T-helper 1 cell (primary cell): ENCODE data around the gene NFATC3.

ENCODE experiments used
- DNase-seq, 5 donors: peaks; one replicate each; pipeline ENCODE4 v3.0.0-alpha.2; 2012 to 2020
- total RNA-seq, 4 donors: gene quantifications; one replicate each; lab custom pipeline; 2026; lab: John Stamatoyannopoulos, UW

The NFATC3 gene
- total RNA-seq, result 163 to 215 (median 186) reads per million in 4 donors

GRCh38 chr16:68085259-68086071, at the start of gene NFATC3:
Gene NFATC3, plus strand, starts transcription at chr16:68085370. Its CDS starts 312 bp downstream, at chr16:68085682.
- DNase-seq, result peak; percentile 99 to 100 (median 99)

DNA sequence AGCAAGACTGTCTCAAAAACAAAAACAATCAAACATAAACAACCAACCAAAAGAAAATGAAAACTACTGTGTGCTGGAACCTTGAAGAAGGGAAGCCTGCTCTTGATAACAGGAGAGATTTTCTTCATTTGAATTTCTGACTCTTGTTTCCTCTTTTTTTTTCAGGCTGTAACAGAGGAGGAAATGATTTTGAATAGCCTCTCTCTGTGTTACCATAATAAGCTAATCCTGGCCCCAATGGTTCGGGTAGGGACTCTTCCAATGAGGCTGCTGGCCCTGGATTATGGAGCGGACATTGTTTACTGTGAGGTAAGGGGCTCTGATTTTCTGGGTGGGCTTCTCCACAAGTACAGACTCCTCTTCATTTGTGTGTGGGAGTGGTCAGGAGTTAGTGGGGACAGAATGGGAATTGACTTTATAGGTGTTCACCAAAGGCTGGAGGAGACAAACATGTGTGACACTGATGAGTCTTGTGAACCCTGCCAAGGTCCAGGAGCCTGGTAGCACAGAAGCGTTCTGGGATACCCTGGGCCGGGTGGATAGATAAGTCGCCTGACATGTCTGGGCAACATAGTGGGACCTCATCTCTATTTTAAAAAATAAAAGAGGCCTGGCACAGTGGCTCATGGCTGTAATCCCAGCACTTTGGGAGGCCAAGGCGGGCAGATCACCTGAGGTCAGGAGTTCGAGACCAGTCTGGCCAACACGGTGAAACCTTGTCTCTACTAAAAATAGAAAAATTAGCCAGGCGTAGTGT, 47.2 kb upstream of the NFATC3 start:
- DNase-seq, result no peak

DNA sequence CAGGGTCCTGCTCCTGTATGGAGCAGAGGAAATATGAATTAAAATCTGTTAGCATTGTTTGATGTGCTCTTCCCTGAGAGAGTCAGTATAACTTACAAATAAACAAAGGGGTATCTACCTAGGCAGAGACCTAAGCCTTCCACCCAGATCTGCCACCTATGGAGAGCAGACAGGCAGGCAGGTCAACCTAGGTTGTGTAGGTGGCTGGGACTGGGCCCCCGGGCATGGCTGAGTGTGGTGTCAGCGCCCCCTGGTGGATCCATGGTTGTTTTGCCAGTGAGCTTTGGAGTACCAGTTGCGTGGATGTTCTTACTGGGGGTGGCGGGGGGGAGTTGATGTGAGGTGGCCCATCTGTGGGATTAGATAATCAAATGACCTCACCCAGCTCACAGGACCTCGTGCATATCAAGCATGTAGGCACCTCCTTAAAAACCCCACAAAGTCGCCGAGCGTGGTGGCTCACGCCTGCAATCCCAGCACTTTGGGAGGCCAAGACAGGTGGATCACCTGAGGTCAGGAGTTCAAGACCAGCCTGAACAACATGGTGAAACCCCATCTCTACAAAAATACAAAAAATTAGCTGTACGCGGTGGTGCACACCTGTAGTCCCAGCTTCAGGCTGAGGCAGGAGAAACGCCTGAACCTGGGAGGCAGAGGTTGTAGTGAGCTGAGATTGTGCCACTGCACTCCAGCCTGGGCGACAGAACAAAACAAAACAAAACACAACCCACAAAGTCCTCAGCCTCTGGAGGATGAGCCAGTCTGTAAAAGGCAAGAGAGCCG, 44.5 kb upstream of the NFATC3 start:
- peak; percentile 71 to 86 (median 82) for DNase-seq

- DNase-seq, result no peak
Observed at GRCh38 chr16:68041783-68042182, 43.4 kb upstream of the NFATC3 start.

DNA sequence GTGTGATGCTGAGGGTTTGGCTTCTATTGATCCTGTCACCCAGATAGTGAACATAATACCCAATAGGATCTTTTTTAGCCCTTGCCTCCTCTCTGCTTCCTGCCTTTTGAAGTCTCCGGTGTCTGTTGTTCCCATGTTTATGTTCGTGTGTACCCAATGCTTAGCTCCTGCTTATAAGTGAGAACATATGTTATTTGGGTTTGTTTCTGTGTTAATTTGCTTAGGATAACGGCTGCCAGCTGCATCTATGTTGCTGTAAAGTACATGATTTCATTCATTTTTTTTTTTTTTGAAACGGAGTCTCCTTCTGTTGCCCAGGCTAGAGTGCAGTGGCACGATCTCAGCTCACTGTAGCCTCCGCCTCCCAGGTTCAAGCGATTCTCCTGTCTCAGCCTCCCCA, 39.1 kb upstream of the NFATC3 start:
- no peak for DNase-seq

GRCh38 chr16:68047987-68048386, 37.2 kb upstream of the NFATC3 start:
- no peak for DNase-seq

DNA sequence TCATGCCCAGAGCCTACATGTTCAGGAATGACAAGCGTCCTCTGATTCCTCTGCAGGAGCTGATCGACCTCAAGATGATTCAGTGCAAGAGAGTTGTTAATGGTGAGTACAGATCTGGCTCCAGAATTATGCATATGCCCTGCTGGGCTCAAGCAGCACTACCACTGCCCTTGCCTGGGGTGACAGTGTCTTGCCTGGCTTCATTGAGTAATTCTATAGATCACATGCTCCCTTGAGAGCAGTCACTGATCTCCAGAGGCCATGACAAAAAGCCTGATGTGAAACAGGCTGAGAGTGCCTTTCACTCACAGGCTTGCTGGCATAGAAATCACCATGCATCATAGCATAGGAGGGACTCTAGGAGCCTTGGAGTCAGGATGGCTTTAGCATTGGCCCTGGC, 35.7 kb upstream of the NFATC3 start:
- no peak for DNase-seq

DNA sequence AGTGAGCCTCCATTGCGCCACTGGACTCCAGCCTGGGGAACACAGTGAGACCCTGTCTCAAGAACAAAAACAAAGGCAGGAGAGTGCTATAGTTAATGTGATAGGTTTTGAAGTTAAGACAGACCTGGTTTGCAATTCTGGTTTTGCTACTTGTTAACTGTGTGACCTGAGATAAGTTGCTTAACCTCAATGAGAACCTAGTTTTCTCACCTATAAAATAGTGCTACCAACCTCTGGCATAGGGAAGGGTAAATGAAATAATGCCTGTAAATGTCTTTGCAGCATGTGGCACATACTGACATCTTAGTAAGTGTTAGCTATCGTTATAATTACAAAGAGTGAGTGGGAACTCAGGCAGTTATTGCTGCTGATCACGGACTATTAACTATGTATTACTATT, 29.8 kb upstream of the NFATC3 start:
- DNase-seq, result no peak

GRCh38 chr16:68059804-68060203, 25.4 kb upstream of the NFATC3 start:
- DNase-seq, result no peak

- DNase-seq, result no peak
Observed at GRCh38 chr16:68061396-68061795, 23.8 kb upstream of the NFATC3 start.

DNA sequence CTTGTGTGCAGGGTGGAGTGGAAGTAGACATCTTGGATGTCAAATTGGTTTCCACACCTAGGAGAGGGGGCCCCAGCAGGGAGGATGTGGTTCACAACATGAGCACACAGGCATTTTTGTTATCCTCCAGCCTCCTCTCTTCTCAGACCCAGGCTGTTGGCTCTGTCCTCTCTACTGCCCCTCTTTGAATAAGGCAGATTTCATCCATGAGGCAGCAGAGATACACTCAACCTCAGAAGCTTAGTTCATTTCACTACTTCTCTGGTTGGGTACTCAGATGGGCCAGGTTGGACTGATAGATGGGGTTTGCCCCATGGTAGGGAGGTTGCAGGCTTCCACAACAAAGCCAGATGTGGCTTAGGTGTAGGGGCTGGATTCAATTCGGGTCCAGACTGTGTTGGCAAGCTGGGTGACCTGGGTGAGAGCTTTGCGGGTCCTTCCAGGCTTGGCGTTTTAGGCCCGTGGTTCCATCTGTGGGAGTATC, 22.2 kb upstream of the NFATC3 start:
- peak in 2 of 5 donors; percentile 10 to 76 for DNase-seq

DNA sequence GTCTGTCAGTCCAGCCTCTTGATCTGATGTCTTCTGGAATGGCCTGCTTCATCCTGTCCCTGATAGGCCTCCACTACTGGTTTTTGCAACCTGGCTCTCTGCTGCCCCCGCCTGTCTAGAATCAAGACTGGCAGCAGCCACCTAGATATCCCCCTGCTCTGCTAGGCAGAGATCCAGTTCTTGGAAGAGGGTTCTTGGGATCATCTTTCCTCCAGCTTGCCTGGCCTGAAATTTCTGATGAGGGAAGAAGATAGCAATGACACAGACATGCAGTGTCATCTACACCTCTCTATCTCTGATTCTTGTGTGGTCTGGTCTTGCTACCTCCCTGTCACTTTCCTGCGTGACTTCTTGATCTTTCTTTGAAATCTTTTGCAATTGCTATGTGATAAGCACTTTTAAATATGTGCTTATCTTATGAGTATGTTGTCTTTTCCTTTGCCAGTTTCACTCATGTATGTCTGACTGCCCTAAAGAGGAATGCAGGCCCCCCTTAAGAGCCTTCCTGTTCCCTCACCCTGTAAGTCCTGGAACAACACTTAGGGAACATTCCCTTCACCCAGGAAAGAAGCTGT, 20.3 kb upstream of the NFATC3 start:
- DNase-seq, result peak; percentile 29 to 80 (median 50)

DNA sequence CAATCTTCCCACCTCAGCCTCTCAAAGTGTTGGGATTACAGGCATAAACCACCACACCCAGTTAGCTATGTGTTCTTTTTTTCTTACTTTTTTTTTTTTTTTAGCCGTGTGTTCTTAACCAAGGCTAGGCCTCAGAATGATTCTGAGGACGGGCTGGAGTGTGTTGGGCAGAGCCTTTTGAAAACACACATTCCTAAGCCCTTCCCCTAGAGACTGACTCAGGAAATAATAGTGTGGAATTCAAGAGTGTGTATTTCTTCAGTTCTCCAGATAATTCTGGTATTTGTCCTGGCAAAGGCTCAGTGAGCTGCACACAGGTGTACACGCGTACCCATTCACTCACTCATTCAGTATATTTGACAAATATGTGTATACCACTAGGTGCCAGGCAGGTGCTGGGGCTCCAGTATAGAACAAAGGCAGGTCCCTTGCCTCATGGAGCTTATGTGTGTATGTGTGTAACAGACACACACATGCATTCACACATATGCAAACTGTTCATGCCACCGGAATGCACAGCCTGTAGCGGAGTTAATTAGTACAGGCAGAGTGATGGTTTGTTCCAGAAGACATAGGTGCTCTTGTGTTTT, 19.4 kb upstream of the NFATC3 start:
- DNase-seq, result no peak

- no peak for DNase-seq
Observed at GRCh38 chr16:68066763-68067162, 18.4 kb upstream of the NFATC3 start.

DNA sequence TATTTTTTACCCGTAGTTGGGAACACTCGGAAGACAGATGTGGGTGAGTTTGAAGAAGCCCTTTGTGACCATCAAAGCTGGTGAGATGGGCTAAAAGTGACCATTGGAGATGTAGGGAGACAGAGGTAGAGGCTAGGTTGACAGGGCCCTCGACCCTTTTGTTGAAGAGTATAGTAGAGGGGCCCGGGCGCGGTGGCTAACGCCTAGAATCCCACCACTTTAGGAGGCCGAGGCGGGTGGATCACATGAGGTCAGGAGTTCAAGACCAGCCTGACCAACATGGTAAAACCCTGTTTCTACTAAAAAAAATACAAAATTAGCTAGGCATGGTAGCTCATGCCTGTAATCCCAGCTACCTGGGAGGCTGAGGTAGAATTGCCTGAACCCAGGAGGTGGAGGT, 16.2 kb upstream of the NFATC3 start:
- no peak for DNase-seq

DNA sequence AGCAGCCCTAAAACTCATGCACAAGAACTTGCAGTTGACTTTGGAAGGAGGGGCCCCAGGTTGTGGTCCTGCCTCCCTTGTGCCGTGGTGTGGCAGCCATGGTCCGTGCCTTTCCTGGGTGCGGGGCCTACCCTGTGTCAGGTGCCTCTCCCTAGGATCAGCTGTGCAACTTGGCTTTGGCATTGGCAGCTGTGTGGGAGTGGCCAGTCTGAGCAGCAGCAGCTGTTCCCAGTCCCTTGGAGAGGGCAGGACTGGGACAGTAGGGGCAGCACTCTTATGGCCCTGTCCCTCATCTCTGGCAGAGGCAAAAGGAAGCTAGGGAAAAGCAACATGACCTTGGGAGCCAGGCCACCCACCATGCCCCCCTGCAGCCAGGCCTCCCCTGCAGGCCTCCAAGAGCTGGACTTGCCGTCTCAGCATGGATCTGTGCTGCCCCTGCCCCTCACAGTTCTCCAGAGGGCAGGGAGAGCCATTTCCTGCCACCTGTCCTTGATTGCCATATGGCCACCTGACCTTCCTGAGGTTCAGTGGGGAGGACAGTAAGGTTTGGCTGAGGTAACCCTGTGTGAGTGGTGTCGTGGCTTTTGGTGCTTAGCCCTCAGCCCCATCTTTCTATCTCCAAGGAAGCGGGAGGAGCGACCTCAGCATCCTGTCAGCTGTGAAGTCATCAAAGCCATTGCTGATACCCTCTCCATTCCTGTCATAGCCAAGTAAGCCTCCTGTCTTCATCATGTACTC, 15.5 kb upstream of the NFATC3 start:
- DNase-seq, result peak in 2 of 5 donors; percentile 23 to 85

- peak in 1 of 5 donors; percentile 56 for DNase-seq
Observed at GRCh38 chr16:68070249-68070730, 14.9 kb upstream of the NFATC3 start.

DNA sequence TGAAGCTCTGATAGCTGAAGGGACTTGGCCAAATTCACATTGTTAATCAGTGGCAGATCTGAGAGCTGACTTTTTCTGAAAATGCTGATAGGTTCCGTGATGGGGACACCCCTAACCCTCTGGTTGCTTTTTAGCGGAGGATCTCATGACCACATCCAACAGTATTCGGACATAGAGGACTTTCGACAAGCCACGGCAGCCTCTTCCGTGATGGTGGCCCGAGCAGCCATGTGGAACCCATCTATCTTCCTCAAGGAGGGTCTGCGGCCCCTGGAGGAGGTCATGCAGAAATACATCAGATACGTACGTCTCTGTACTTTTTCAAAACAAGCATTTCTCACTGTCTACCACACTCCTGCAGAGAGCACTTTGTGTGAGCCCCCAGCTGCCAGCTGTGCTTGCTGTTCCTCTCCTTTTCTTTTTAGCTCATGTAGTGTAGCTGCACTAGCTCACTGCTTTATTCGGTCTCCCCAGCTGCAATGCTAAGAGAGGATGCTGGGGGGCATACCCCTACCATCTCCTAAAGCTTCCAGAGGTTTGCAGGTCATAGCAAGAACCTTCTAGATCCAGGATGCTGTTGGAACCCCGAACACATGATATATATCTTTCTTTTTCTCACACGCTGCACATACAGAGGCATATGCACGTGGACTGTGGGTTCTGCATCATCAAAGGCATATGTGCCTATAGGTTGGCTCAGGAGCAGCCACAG, 14.2 kb upstream of the NFATC3 start:
- DNase-seq, result peak in 1 of 5 donors; percentile 54

- no peak for DNase-seq
Observed at GRCh38 chr16:68071518-68071901, 13.7 kb upstream of the NFATC3 start.

- no peak for DNase-seq
Observed at GRCh38 chr16:68072038-68072695, 13.0 kb upstream of the NFATC3 start.
